HK-2 (cell line): ENCODE measurements around the gene CDHR5.

Experiments
- DNase-seq: peaks from one replicate; pipeline ENCODE4 v3.0.0-alpha.2; 2018; ENCODE audit not compliant: unreplicated experiment

CDHR5 gene

GRCh38 chr11:568306-569157, 56.2 kb downstream of the CDHR5 start:
- peak; percentile 91 for DNase-seq

- no peak for DNase-seq
These were observed 57.0 kb downstream of the CDHR5 start for GRCh38 chr11:567629-568292.

- DNase-seq, result no peak
These were observed 57.6 kb downstream of the CDHR5 start for GRCh38 chr11:567011-567628.
